HepG2 (cell line): ENCODE results near the gene TMEM63B. TPM values are rescaled to one million over a fixed set of nuclear protein-coding genes. Genes with fewer than 3 reads are reported as not detected.

Experiments
- ATAC-seq: fragments of 200-7000 bp; cut with Tn5 transposase; 3 replicates; pipeline ENCODE4 v1.9.1; 2020; ENCODE audit warnings: mild to moderate bottlenecking, moderate library complexity
- BruUV-seq: library from RNA; stranded (reverse); fragments of 400-500 nt; replicated peaks from 2 replicates; lab custom pipeline; 2021; lab: Mats Ljungman, UMichigan
- CTCF ChIA-PET: fragments of 300-600 bp; formaldehyde crosslinking; extraction: SDS; loops from one replicate; lab custom pipeline; 2021; ENCODE audit warnings: low total read pairs, inconsistent platforms, low intra/inter-chr PET ratio; lab: Yijun Ruan, JAX
- POLR2A ChIA-PET: fragments of 350-600 bp; sonication (Branson Sonifier 250); formaldehyde crosslinking; loops from one replicate; lab custom pipeline; 2020; ENCODE audit warnings: antibody characterized with exemption, inconsistent platforms; lab: Yijun Ruan, JAX
- DNase-seq: peaks from one replicate; pipeline ENCODE4 v3.0.0-alpha.2; 2015; ENCODE audit warnings: low spot score
- FAIRE-seq: peaks from 3 replicates; lab custom pipeline; 2011; peaks lifted over from hg19 to GRCh38; lab: Jason Lieb, UNC
- H2AFZ ChIP-seq: one replicate; pipeline ENCODE4 v1.6.1; 2011; ENCODE audit warnings: low read length, inconsistent platforms
- H3K27ac ChIP-seq: fragments of 300-600 bp; 3 replicates; pipeline ENCODE4 v1.8.0; 2011; ENCODE audit warnings: mixed run types, mild to moderate bottlenecking, mixed read lengths, low read length, inconsistent platforms; ENCODE audit not compliant: insufficient read depth; ENCODE audit errors: extremely low read length
- H3K27me3 ChIP-seq, 2 experiments: fragments of 200-600 bp in 1 of 2; 2 replicates in 1 of 2; 3 replicates in 1 of 2; pipeline versions ENCODE4 v1.6.0 to v1.8.0; 2011; ENCODE audit warnings: low read length in 2 of 2, mild to moderate bottlenecking in 2 of 2, moderate library complexity in 2 of 2, inconsistent platforms in 1 of 2; ENCODE audit not compliant: insufficient read depth in 2 of 2, control insufficient read depth in 1 of 2
- H3K36me3 ChIP-seq, 2 experiments: fragments of 200-600 bp in 1 of 2; replicated peaks in 1 of 2; 2 replicates in 1 of 2; 3 replicates in 1 of 2; pipeline versions ENCODE4 v1.5.1 to v1.8.0; 2011; ENCODE audit warnings: low read length in 2 of 2, inconsistent platforms in 1 of 2; ENCODE audit not compliant: insufficient read depth in 2 of 2, control insufficient read depth in 1 of 2
- H3K4me1 ChIP-seq: 2 replicates; pipeline ENCODE4 v1.5.1; 2012; ENCODE audit warnings: low read length, inconsistent platforms; ENCODE audit not compliant: insufficient read depth
- H3K4me2 ChIP-seq: 2 replicates; pipeline ENCODE4 v1.6.0; 2011; ENCODE audit warnings: low read depth, low read length, inconsistent platforms
- H3K4me3 ChIP-seq, 3 experiments: fragments of 200-600 bp in 1 of 3; sonication (generic), shearing (Covaris generic) in 1 of 3; replicated peaks in 1 of 3; 2 replicates each; pipeline ENCODE4 v1.5.1; 2011 to 2016; ENCODE audit warnings: low read length in 3 of 3, inconsistent platforms in 2 of 3, low read depth in 2 of 3, mild to moderate bottlenecking in 2 of 3, control low read depth in 1 of 3, mixed read lengths in 1 of 3; ENCODE audit not compliant: insufficient read depth in 1 of 3
- H3K79me2 ChIP-seq: one replicate; pipeline ENCODE4 v1.6.1; 2011; ENCODE audit warnings: low read length, inconsistent platforms; ENCODE audit not compliant: insufficient read depth
- H3K9ac ChIP-seq: 2 replicates; pipeline ENCODE4 v1.6.0; 2011; ENCODE audit warnings: mild to moderate bottlenecking, low read depth, low read length, inconsistent platforms; ENCODE audit not compliant: insufficient read depth
- H3K9me3 ChIP-seq: 2 replicates; pipeline ENCODE4 v1.5.1; 2012; ENCODE audit warnings: mild to moderate bottlenecking, low read length
- H4K20me1 ChIP-seq: 2 replicates; pipeline ENCODE4 v1.6.0; 2011; ENCODE audit warnings: inconsistent platforms, mild to moderate bottlenecking, low read length, moderate library complexity; ENCODE audit not compliant: insufficient read depth
- BCL6 ChIP-seq: IDR thresholded peaks from 2 replicates; pipeline ENCODE4 v1.6.1; 2016; ENCODE audit warnings: missing genetic modification reagents, missing compliant biosample characterization
- ETS1 ChIP-seq: sonication (generic); formaldehyde crosslinking; IDR thresholded peaks from 2 replicates; pipeline ENCODE4 v1.4.0; 2020; ENCODE audit warnings: missing genetic modification reagents
- TCF12 ChIP-seq, 2 experiments: fragments of 450-650 bp in 1 of 2; sonication (generic) in 1 of 2; formaldehyde crosslinking in 1 of 2; IDR thresholded peaks; 2 replicates each; pipeline versions ENCODE4 v1.6.1 to v1.8.0; 2017 to 2022; ENCODE audit warnings: antibody characterized with exemption in 1 of 2, mild to moderate bottlenecking in 1 of 2, missing genetic modification reagents in 1 of 2, moderate library complexity in 1 of 2
- ZKSCAN5 ChIP-seq: sonication (generic); formaldehyde crosslinking; IDR thresholded peaks from 2 replicates; pipeline ENCODE4 v1.5.1; 2020; ENCODE audit warnings: mild to moderate bottlenecking, missing genetic modification reagents
- WGBS: methylation state at CpG from one replicate; pipeline ENCODE4 v1.1.6; 2017; ENCODE audit warnings: low lambda C conversion rate; 5-methylcytosine and 5-hydroxymethylcytosine counted together
- in situ Hi-C: cut with HindIII; loops from 2 replicates; pipeline ENCODE4 v1.10.0; 2017; ENCODE audit warnings: low pct_unique_long_range_greater_than_20kb; ENCODE audit not compliant: extremely low pct_ligation_motif_present
- intact Hi-C: fragments of 100-400 bp; cut with micrococcal nuclease; formaldehyde crosslinking; loops from one replicate; pipeline ENCODE4 v1.10.0; 2022; ENCODE audit not compliant: unreplicated experiment
- polyA plus RNA-seq, 8 experiments: library from polyadenylated mRNA; depleted of rRNA in 3 of 8; stranded (reverse) in 7 of 8; unstranded in 1 of 8; fragments of >200 nt; fragmentation: Illumina TruSeq in 4 of 8; extraction: Trizol in 4 of 8; gene quantifications; 2 replicates each; pipeline versions ENCODE4 v1.2.1 to v1.2.3, GENCODE V29; 2011 to 2016; ENCODE audit warnings: low read depth in 4 of 8, missing spikeins in 1 of 8, mixed read lengths in 1 of 8; ENCODE audit not compliant: insufficient read depth in 1 of 8
- total RNA-seq, 5 experiments: library from RNA; depleted of rRNA; stranded (reverse); fragments of >200 nt; fragmentation: Illumina TruSeq; extraction: Trizol; gene quantifications; 2 replicates each; pipeline ENCODE4 v1.2.3, GENCODE V29; 2016; ENCODE audit warnings: low read depth in 1 of 5
- TF ChIP-seq, protein P1 (sequence below): sonication (generic); formaldehyde crosslinking; IDR thresholded peaks from 2 replicates; pipeline ENCODE4 v1.5.0; 2020; ENCODE audit warnings: mild to moderate bottlenecking, missing genetic modification reagents, borderline replicate concordance

The TMEM63B gene
- total and polyA plus RNA-seq, 2 of the 13 experiments (the other 11 are each of a cell fraction or from before 2014, with no cell fraction given), result 27.4 to 75.8 TPM

DNA sequence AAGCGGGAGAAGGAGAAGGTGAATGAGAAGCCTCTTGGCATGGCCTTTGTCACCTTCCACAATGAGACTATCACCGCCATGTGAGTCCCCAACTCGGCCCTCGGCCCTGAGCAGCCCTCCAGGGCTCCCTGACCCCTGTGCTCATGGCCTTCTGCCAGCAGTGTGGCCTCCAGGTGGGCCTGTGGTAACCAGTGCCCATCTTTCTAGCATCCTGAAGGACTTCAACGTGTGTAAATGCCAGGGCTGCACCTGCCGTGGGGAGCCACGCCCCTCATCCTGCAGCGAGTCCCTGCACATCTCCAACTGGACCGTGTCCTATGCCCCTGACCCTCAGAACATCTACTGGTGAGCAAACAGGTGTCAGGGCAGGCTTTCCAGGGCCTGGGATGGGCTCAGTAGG, 21.0 kb downstream of the TMEM63B start:
- FAIRE-seq, result no peak
- no peak for DNase-seq
- no TSS peak for BruUV-seq
- Histone ChIP-seq H3K4me3 (no peak overlapping the region), H3K27me3 (no peaks in the 10 kb centered on the region), H3K9ac (no peak overlapping the region), H3K36me3 (peaks cover 31 to 61% of the 10 kb centered on the region in 2 experiments), H3K4me2 (no peak overlapping the region), H3K9me3 (no peaks in the 10 kb centered on the region), H3K27ac (no peak overlapping the region), H3K79me2 (no peaks in the 10 kb centered on the region), H2AFZ (no peak overlapping the region), H4K20me1 (no peaks in the 10 kb centered on the region), H3K4me1 (peaks cover 20% of the 10 kb centered on the region)
- no peak for TF ChIP-seq ZKSCAN5 (CRISPR knock-in tag)
- no peak for TF ChIP-seq BCL6
- no peak for TF ChIP-seq TCF12 (IDR thresholded peaks at IDR 0.05)
- TF ChIP-seq TCF12 (CRISPR knock-in tag; IDR thresholded peaks at IDR 0.05), result no peak
- TF ChIP-seq, protein P1, sequence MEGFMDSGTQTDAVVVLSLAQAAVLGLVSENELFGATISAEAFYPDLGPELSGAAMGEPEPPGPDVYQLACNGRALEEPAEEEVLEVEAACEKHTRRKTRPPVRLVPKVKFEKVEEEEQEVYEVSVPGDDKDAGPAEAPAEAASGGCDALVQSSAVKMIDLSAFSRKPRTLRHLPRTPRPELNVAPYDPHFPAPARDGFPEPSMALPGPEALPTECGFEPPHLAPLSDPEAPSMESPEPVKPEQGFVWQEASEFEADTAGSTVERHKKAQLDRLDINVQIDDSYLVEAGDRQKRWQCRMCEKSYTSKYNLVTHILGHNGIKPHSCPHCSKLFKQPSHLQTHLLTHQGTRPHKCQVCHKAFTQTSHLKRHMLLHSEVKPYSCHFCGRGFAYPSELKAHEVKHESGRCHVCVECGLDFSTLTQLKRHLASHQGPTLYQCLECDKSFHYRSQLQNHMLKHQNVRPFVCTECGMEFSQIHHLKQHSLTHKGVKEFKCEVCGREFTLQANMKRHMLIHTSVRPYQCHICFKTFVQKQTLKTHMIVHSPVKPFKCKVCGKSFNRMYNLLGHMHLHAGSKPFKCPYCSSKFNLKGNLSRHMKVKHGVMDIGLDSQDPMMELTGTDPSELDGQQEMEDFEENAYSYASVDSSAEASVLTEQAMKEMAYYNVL (CRISPR knock-in tag), result no peak
- no peak for TF ChIP-seq ETS1
- ATAC-seq, result no peak
- in situ Hi-C loops (no loop called here), intact Hi-C loops (no loop called here)
- WGBS, result 93% methylated on average over 6 of the region's 9 CpGs
- ChIA-PET POLR2A (no interaction called here), CTCF (no interaction called here)
